Measurements from ENCODE around the gene VAMP2.

The VAMP2 gene

GRCh38 chr17:8122924-8123694, 39.6 kb downstream of the VAMP2 start:
- DNase-seq, result peak in 1 of 14 donors; percentile 35

DNA sequence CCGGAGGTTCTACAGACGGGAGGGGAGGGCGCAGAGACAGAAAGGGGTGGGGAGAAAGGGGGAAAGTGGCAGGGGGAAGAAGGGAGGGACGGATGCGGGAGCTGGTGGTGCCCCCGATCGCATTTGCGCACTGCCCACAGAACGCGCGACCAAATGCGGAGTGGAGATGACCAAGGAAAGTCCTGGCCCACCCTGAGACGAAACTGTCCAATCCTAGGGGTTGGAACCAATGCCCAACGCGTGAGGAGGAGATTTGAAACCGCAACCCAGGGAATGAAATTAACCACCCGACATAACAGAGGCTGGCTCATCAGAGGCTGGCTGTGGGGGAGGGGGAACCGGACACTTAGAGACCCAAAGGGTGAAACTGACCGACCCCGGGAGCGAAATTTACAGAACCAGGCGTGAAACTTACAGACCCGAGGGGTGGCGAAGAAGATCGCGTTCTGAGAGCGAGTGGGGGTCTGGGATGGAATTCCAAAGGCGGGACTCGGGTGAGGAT, 40.3 kb downstream of the VAMP2 start:
- peak in 1 of 14 donors; percentile 43 for DNase-seq

- peak in 9 of 14 donors; percentile 31 to 73 (median 49) for DNase-seq
Measured at GRCh38 chr17:8121681-8122421, 40.9 kb downstream of the VAMP2 start.

GRCh38 chr17:8121407-8121680, 41.4 kb downstream of the VAMP2 start:
- DNase-seq, result no peak

DNA sequence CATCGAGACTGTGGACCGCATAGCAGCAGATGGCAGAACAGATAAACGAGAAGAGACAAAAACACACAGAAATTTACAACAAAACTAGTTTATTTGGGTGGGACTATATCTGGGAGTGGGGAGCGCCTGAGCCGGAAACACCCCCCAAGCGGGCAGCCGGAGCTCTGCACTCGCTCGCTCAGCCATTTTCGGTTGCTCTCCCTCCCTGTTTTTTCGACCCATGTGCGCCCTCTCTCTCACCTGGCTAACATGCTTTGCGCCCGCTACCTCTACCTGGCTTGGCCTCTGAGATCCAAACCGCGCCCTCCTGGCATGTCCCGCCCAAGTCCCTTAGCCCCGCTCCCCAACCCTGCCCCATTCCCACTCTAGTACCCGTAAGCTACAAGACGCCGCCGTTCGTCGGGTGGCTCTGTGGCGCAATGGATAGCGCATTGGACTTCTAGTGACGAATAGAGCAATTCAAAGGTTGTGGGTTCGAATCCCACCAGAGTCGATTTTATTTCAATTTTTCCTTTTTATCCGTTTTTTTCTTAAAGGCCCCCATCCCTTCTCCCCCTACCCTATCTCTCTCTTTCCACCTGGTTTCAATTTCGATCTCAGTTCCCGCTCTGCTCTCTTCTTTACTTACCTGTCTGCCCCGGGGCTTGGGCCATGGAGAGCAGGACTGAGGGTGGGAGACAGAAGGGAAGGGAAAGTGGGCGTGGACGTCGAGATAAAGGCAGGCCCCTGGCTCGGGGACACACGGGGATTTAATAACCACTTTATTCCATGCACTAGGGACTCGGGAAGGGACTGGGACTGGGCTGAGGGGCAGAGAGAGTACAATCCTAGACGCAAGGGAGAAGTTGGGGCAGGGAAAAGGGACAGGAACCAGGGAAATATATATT, 42.0 kb downstream of the VAMP2 start:
- peak in 9 of 14 donors; percentile 18 to 67 (median 60) for DNase-seq

- DNase-seq, result peak in 12 of 14 donors; percentile 44 to 84 (median 66)
Measured at GRCh38 chr17:8119581-8120519, 42.9 kb downstream of the VAMP2 start.

DNA sequence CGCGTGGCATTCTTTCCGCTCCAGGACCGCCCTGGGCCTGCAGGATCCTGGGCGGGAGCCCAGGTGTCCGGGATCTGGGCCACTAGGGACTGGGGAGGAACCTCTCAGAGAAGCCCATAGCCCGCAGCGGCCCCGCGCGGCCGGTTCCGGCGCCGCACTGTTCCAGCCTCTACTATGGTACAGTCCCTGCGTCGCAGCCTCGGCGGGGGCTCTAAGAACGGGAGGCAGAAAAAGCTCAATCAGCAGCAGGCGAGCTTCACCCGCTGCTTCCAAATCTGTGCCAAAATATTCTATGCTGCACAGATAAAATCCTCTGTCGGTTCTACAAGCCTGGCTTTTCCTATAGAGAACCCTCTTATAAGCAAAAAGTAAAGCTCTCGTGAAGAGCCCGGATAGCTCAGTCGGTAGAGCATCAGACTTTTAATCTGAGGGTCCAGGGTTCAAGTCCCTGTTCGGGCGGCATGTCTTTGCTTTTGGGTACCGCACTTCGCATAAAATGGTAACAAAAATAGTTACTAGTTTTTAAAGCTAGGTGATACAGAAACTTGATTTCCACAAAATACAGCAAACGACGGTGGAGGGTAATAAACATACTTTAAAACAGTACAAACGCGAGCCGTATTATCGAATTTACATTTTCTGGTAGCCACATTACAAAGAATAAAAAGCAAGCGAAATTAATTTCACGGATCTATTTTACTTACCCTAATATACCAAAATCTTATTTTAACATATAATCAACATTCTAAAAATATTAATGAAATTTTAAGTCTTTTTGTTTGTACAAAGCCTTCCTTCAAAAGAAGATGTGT, 43.8 kb downstream of the VAMP2 start:
- peak in 13 of 14 donors; percentile 27 to 93 (median 82) for DNase-seq

- peak in 4 of 14 donors; percentile 29 to 71 (median 38) for DNase-seq
Measured at GRCh38 chr17:8117980-8118768, 44.6 kb downstream of the VAMP2 start, which contains the start of gene ALOXE3. Gene ALOXE3 (minus strand): TSS chr17:8118514. CDS start chr17:8117990, 524 bp downstream.

DNA sequence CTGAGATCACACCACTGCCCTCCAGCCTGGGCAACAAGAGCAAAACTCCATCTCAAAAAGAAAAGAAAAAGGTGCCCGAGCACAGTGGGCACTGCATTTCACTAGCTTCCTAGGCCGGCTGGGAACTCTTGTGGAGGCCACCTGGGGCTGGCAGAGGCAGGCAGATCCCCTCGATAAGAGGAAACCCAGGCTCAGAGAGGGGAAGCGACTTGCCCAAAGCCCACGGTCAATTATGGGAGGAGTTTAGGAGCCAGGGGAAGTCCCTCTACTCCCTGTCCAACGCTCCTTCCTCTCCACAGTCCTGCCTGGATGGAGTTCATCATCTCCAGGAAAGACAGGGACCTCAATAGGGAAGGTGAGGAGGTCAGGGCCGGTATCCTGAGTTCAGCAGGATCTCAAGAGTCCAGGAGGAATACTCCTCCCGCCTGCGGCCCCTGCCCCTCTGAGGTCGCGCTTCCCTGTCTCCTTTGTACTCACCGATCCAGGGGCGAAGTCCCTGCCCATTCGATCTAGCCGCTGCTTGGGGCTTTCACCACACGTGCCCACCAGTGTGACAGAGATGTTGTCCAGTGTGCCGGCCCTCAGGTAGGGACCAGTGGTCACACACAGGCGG, 45.3 kb downstream of the VAMP2 start:
- DNase-seq, result no peak

- no peak for DNase-seq
Measured at GRCh38 chr17:8116776-8117175, 46.0 kb downstream of the VAMP2 start.

- no peak for DNase-seq
Measured at GRCh38 chr17:8110907-8111306, 51.8 kb downstream of the VAMP2 start.

DNA sequence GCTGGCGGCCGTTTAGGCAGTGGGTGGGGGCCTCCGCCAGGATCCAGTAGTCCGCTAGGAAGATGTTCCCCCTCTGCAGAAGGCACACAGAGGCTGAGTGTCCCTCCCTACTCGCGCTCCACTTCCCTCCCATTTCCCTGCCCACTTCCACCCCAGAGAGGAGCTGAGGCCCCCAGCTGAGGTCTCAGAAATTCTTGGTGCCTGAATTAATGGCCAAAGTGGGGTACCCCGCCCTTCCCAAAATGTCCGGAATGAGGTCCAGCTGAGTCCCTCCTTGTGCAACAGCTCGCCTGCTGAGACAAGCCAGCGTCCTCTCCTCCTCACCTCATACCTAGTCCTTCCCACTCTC, 52.3 kb downstream of the VAMP2 start:
- DNase-seq, result no peak

DNA sequence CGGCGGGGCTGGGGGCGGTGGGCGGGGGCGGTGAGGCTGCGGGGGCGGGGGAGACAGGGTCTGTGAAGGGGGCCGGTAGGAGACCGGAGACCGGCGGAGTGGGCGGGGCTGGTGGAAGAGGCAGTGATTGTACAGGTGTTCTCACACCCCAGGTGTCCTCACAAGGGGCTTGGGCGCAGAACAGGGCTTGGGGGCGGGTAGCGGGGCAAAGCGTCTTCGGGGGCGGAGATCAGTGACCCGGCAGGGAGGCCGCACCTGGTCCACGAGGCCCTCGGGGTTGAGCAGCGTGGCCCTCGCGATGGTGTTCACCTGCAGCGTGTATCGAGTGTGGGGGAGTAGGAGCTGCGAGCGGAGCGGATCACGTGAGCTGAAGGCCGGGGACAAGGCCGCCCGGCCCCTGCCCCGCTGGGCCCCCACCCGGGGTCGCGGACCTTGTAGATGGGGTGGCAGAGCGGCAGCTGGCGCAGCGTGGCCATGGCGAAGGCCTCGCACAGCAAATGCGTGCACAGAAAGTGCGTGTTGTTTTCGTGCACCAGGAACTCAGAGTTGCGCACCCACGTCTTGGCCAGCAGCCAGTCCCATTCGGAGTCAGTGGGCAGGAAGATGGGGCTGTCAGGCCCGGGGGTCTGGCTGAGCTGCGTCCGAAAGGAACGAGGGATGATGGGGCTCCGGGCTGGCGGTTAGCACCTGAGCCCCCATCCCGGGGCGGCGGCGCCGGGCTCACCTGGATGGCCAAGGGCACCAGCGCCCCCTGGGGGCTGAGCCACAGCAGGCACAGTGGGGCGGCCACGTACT, 52.9 kb downstream of the VAMP2 start:
- peak in 2 of 14 donors; percentile 8 to 11 for DNase-seq

Data from C1 segment of cervical spinal cord (tissue), 14 donors.